Stimulated activated CD8-positive, alpha-beta memory T cell treated with anti-CD3 and anti-CD28 coated beads, Interleukin-7, amount 100 ng/mL, for 48 hours (primary cell): ENCODE data around the gene OLA1.
A peak's percentile ranks its signal among the peaks of the same experiment; 100 is the strongest.
"Not testable (repeated sequence)": the region's sequence is repeated elsewhere in the genome, so short reads cannot be mapped to it uniquely, and the experiment has no call there.

ENCODE experiments used
- DNase-seq, 2 donors: peaks; one replicate each; pipeline ENCODE4 v3.0.0-alpha.2; 2020; ENCODE audit warnings: low read depth in 1 of 2; ENCODE audit errors: extremely low read depth in 1 of 2

The OLA1 gene

GRCh38 chr2:174248187-174248997 is at the start of gene OLA1:
Gene OLA1, minus strand, starts transcription at chr2:174248532. Its CDS starts 1,717 bp downstream, at chr2:174246815.
- DNase-seq: peak; percentile 92 to 93

GRCh38 chr2:174292908-174293307 is 44.6 kb upstream of the OLA1 start:
- DNase-seq: no peak

GRCh38 chr2:174286172-174286571 is 37.8 kb upstream of the OLA1 start:
- DNase-seq: no peak

GRCh38 chr2:174282441-174282840 is 34.1 kb upstream of the OLA1 start:
- no peak for DNase-seq

GRCh38 chr2:174281736-174282135 is 33.4 kb upstream of the OLA1 start:
- DNase-seq: no peak

GRCh38 chr2:174280596-174280995 is 32.3 kb upstream of the OLA1 start:
- DNase-seq: no peak

GRCh38 chr2:174270263-174270662 is 21.9 kb upstream of the OLA1 start:
- DNase-seq: not testable (repeated sequence)

GRCh38 chr2:174266288-174266687 is 18.0 kb upstream of the OLA1 start:
- no peak for DNase-seq

- DNase-seq: no peak
Observed at GRCh38 chr2:174263997-174264396, 15.7 kb upstream of the OLA1 start.

- DNase-seq: no peak
Observed at GRCh38 chr2:174259981-174260380, 11.6 kb upstream of the OLA1 start.

GRCh38 chr2:174254267-174254666 is 5.9 kb upstream of the OLA1 start:
- no peak for DNase-seq

GRCh38 chr2:174248998-174249592 is 763 bp upstream of the OLA1 start:
- no peak for DNase-seq

- no peak for DNase-seq
Observed at GRCh38 chr2:174247474-174248186, 702 bp downstream of the OLA1 start.

- no peak for DNase-seq
Observed at GRCh38 chr2:174246944-174247381, 1.4 kb downstream of the OLA1 start.

GRCh38 chr2:174245628-174246027 is 2.7 kb downstream of the OLA1 start:
- not testable (repeated sequence) for DNase-seq

- DNase-seq: no peak
Observed at GRCh38 chr2:174245065-174245464, 3.3 kb downstream of the OLA1 start.

- DNase-seq: no peak
Observed at GRCh38 chr2:174243812-174244211, 4.5 kb downstream of the OLA1 start.

- no peak for DNase-seq
Observed at GRCh38 chr2:174240097-174240496, 8.2 kb downstream of the OLA1 start.

GRCh38 chr2:174236429-174236828 is 11.9 kb downstream of the OLA1 start:
- no peak for DNase-seq

- DNase-seq: no peak
Observed at GRCh38 chr2:174235680-174236079, 12.7 kb downstream of the OLA1 start.

GRCh38 chr2:174233771-174234275 is 14.5 kb downstream of the OLA1 start:
- no peak for DNase-seq
